HEK293 (cell line): ENCODE measurements around the gene ZNF749.

ENCODE experiments used
- EGR2 ChIP-seq: fragments of 450-650 bp; formaldehyde crosslinking; IDR thresholded peaks from 2 replicates; pipeline ENCODE4 v1.5.1; 2016; ENCODE audit warnings: low read depth, missing biosample characterization, missing genetic modification characterization
- ELK4 ChIP-seq: IDR thresholded peaks from 2 replicates; pipeline ENCODE4 v1.6.1; 2011; ENCODE audit warnings: mild to moderate bottlenecking, low read depth, low read length, borderline replicate concordance
- HOXC10 ChIP-seq: sonication (generic); formaldehyde crosslinking; IDR thresholded peaks from 2 replicates; pipeline ENCODE4 v1.8.1; 2023; ENCODE audit warnings: mild to moderate bottlenecking, missing genetic modification reagents
- HOXD13 ChIP-seq: sonication (generic); formaldehyde crosslinking; IDR thresholded peaks from 2 replicates; pipeline ENCODE4 v1.8.0; 2022; ENCODE audit warnings: missing genetic modification reagents, borderline replicate concordance
- KLF10 ChIP-seq: fragments of 450-650 bp; IDR thresholded peaks from 2 replicates; pipeline ENCODE4 v1.5.1; 2018; ENCODE audit warnings: missing biosample characterization, mild to moderate bottlenecking, missing genetic modification characterization
- KLF17 ChIP-seq: fragments of 450-650 bp; formaldehyde crosslinking; IDR thresholded peaks from 2 replicates; pipeline ENCODE4 v1.5.1; 2016; ENCODE audit warnings: missing biosample characterization, missing genetic modification characterization
- OVOL3 ChIP-seq: fragments of 450-650 bp; formaldehyde crosslinking; IDR thresholded peaks from 2 replicates; pipeline ENCODE4 v1.5.1; 2016; ENCODE audit warnings: missing biosample characterization, missing genetic modification characterization
- SETDB1 ChIP-seq: IDR thresholded peaks from one replicate; pipeline ENCODE4 v1.6.1; 2017; ENCODE audit warnings: mild to moderate bottlenecking, low read length, moderate library complexity, mixed read lengths; ENCODE audit not compliant: insufficient read length
- SP7 ChIP-seq: fragments of 450-650 bp; formaldehyde crosslinking; IDR thresholded peaks from 2 replicates; pipeline ENCODE4 v1.5.1; 2016; ENCODE audit warnings: missing biosample characterization, missing genetic modification characterization
- TCF7L2 ChIP-seq: IDR thresholded peaks from 2 replicates; pipeline ENCODE4 v1.6.1; 2011; ENCODE audit warnings: low read depth, mild to moderate bottlenecking, inconsistent platforms, low read length, moderate library complexity, borderline replicate concordance
- ZBTB17 ChIP-seq: fragments of 450-650 bp; formaldehyde crosslinking; IDR thresholded peaks from 2 replicates; pipeline ENCODE4 v1.5.1; 2016; ENCODE audit warnings: missing biosample characterization, missing genetic modification characterization
- ZBTB20 ChIP-seq: fragments of 450-650 bp; formaldehyde crosslinking; IDR thresholded peaks from 2 replicates; pipeline ENCODE4 v1.5.1; 2016; ENCODE audit warnings: missing biosample characterization, missing genetic modification characterization
- ZBTB6 ChIP-seq: fragments of 450-650 bp; formaldehyde crosslinking; IDR thresholded peaks from 2 replicates; pipeline ENCODE4 v1.5.1; 2017; ENCODE audit warnings: missing biosample characterization, missing genetic modification characterization
- ZFP41 ChIP-seq: fragments of 450-650 bp; formaldehyde crosslinking; IDR thresholded peaks from 2 replicates; pipeline ENCODE4 v1.5.1; 2016; ENCODE audit warnings: missing biosample characterization, missing genetic modification characterization, borderline replicate concordance
- ZFP69B ChIP-seq: fragments of 450-650 bp; formaldehyde crosslinking; IDR thresholded peaks from 2 replicates; pipeline ENCODE4 v1.5.1; 2016; ENCODE audit warnings: missing biosample characterization, missing genetic modification characterization
- ZIC2 ChIP-seq: fragments of 450-650 bp; formaldehyde crosslinking; IDR thresholded peaks from 2 replicates; pipeline ENCODE4 v1.5.1; 2016; ENCODE audit warnings: missing biosample characterization, missing genetic modification characterization
- ZNF133 ChIP-seq: fragments of 450-650 bp; formaldehyde crosslinking; IDR thresholded peaks from 2 replicates; pipeline ENCODE4 v1.5.1; 2016; ENCODE audit warnings: missing biosample characterization, missing genetic modification characterization
- ZNF146 ChIP-seq: fragments of 450-650 bp; formaldehyde crosslinking; IDR thresholded peaks from 2 replicates; pipeline ENCODE4 v1.5.1; 2016; ENCODE audit warnings: missing biosample characterization, missing genetic modification characterization
- ZNF16 ChIP-seq: fragments of 450-650 bp; formaldehyde crosslinking; IDR thresholded peaks from 2 replicates; pipeline ENCODE4 v1.5.1; 2016; ENCODE audit warnings: low read depth, missing biosample characterization, missing genetic modification characterization
- ZNF202 ChIP-seq: fragments of 450-650 bp; formaldehyde crosslinking; IDR thresholded peaks from 2 replicates; pipeline ENCODE4 v1.5.1; 2016; ENCODE audit warnings: missing biosample characterization, missing genetic modification characterization, borderline replicate concordance
- ZNF239 ChIP-seq: fragments of 450-650 bp; formaldehyde crosslinking; IDR thresholded peaks from 2 replicates; pipeline ENCODE4 v1.5.1; 2016; ENCODE audit warnings: missing biosample characterization, missing genetic modification characterization
- ZNF292 ChIP-seq: fragments of 450-650 bp; formaldehyde crosslinking; IDR thresholded peaks from 2 replicates; pipeline ENCODE4 v1.5.1; 2016; ENCODE audit warnings: low read depth, missing biosample characterization, missing genetic modification characterization, borderline replicate concordance
- ZNF423 ChIP-seq: fragments of 450-650 bp; formaldehyde crosslinking; IDR thresholded peaks from 2 replicates; pipeline ENCODE4 v1.5.1; 2016; ENCODE audit warnings: missing biosample characterization, missing genetic modification characterization
- ZNF426 ChIP-seq: fragments of 450-650 bp; formaldehyde crosslinking; IDR thresholded peaks from 2 replicates; pipeline ENCODE4 v1.5.1; 2017; ENCODE audit warnings: missing biosample characterization, missing genetic modification characterization, mild to moderate bottlenecking, inconsistent platforms, moderate library complexity
- ZNF561 ChIP-seq: fragments of 450-650 bp; IDR thresholded peaks from 2 replicates; pipeline ENCODE4 v1.5.1; 2018; ENCODE audit warnings: missing biosample characterization, missing genetic modification characterization, borderline replicate concordance
- ZNF571 ChIP-seq: fragments of 450-650 bp; formaldehyde crosslinking; IDR thresholded peaks from 2 replicates; pipeline ENCODE4 v1.5.0; 2017; ENCODE audit warnings: missing biosample characterization, missing genetic modification characterization
- ZNF585B ChIP-seq: fragments of 450-650 bp; formaldehyde crosslinking; IDR thresholded peaks from 2 replicates; pipeline ENCODE4 v1.5.1; 2016; ENCODE audit warnings: missing biosample characterization, missing genetic modification characterization
- ZNF610 ChIP-seq: fragments of 450-650 bp; formaldehyde crosslinking; IDR thresholded peaks from 2 replicates; pipeline ENCODE4 v1.5.1; 2016; ENCODE audit warnings: missing biosample characterization, missing genetic modification characterization, borderline replicate concordance
- ZNF624 ChIP-seq: fragments of 450-650 bp; formaldehyde crosslinking; IDR thresholded peaks from 2 replicates; pipeline ENCODE4 v1.5.1; 2017; ENCODE audit warnings: missing biosample characterization, missing genetic modification characterization
- ZNF626 ChIP-seq: fragments of 450-650 bp; sonication (Bioruptor Pico); formaldehyde crosslinking; IDR thresholded peaks from 2 replicates; pipeline ENCODE4 v1.5.1; 2018; ENCODE audit warnings: missing biosample characterization, missing genetic modification characterization, inconsistent platforms
- ZNF660 ChIP-seq: fragments of 450-650 bp; IDR thresholded peaks from 2 replicates; pipeline ENCODE4 v1.5.1; 2018; ENCODE audit warnings: missing biosample characterization, mild to moderate bottlenecking, missing genetic modification characterization
- ZNF76 ChIP-seq: fragments of 450-650 bp; formaldehyde crosslinking; IDR thresholded peaks from 2 replicates; pipeline ENCODE4; 2016; ENCODE audit warnings: low read depth, missing biosample characterization, missing genetic modification characterization, borderline replicate concordance
- ZSCAN30 ChIP-seq: fragments of 450-650 bp; IDR thresholded peaks from 2 replicates; pipeline ENCODE4 v1.5.1; 2018; ENCODE audit warnings: missing biosample characterization, mild to moderate bottlenecking, missing genetic modification characterization, moderate library complexity
- TF ChIP-seq, protein P1 (sequence below): fragments of 450-650 bp; formaldehyde crosslinking; IDR thresholded peaks from 2 replicates; pipeline ENCODE4 v1.5.1; 2016; ENCODE audit warnings: missing biosample characterization, missing genetic modification characterization
- TF ChIP-seq, protein P2 (sequence below): fragments of 450-650 bp; formaldehyde crosslinking; IDR thresholded peaks from 2 replicates; pipeline ENCODE4 v1.5.1; 2016; ENCODE audit warnings: missing biosample characterization, missing genetic modification characterization

The ZNF749 gene

GRCh38 chr19:57389730-57390598, 45.2 kb upstream of the ZNF749 start, which contains the start of gene ZNF548 (continued):
- TF ChIP-seq KLF17 (tag by site-specific recombination), result no peak
- TF ChIP-seq OVOL3 (tag by site-specific recombination), result no peak; the same call in 1 of the 2 replicates
- peak; percentile 23; the same call in 1 of the 2 replicates for TF ChIP-seq SP7 (tag by site-specific recombination)
- no peak for TF ChIP-seq ZNF610 (tag by site-specific recombination)
- TF ChIP-seq ZNF292 (tag by site-specific recombination), result no peak
- no peak for TF ChIP-seq ZNF624 (tag by site-specific recombination)
- TF ChIP-seq, protein P1, sequence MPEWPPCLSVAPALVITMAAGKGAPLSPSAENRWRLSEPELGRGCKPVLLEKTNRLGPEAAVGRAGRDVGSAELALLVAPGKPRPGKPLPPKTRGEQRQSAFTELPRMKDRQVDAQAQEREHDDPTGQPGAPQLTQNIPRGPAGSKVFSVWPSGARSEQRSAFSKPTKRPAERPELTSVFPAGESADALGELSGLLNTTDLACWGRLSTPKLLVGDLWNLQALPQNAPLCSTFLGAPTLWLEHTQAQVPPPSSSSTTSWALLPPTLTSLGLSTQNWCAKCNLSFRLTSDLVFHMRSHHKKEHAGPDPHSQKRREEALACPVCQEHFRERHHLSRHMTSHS (tag by site-specific recombination), result no peak
- TF ChIP-seq ZBTB6 (tag by site-specific recombination), result no peak
- TF ChIP-seq ZNF76, result peak; percentile 87; the same call in 1 of the 2 replicates
- peak; percentile 75; the same call in 1 of the 2 replicates for TF ChIP-seq ZBTB20 (tag by site-specific recombination)
- TF ChIP-seq ZSCAN30, result no peak
- no peak for TF ChIP-seq ZNF585B (tag by site-specific recombination)
- TF ChIP-seq EGR2 (tag by site-specific recombination), result peak; percentile 16; the same call in 1 of the 2 replicates
- no peak for TF ChIP-seq ZNF16 (tag by site-specific recombination)
- no peak for TF ChIP-seq ZIC2 (tag by site-specific recombination)
- TF ChIP-seq, protein P2, sequence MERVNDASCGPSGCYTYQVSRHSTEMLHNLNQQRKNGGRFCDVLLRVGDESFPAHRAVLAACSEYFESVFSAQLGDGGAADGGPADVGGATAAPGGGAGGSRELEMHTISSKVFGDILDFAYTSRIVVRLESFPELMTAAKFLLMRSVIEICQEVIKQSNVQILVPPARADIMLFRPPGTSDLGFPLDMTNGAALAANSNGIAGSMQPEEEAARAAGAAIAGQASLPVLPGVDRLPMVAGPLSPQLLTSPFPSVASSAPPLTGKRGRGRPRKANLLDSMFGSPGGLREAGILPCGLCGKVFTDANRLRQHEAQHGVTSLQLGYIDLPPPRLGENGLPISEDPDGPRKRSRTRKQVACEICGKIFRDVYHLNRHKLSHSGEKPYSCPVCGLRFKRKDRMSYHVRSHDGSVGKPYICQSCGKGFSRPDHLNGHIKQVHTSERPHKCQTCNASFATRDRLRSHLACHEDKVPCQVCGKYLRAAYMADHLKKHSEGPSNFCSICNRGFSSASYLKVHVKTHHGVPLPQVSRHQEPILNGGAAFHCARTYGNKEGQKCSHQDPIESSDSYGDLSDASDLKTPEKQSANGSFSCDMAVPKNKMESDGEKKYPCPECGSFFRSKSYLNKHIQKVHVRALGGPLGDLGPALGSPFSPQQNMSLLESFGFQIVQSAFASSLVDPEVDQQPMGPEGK (tag by site-specific recombination), result peak; percentile 38
- peak; percentile 15; the same call in 1 of the 2 replicates for TF ChIP-seq ELK4
- TF ChIP-seq ZNF239 (tag by site-specific recombination), result no peak
- peak; percentile 51; the same call in 1 of the 2 replicates for TF ChIP-seq HOXD13
- no peak for TF ChIP-seq ZNF571
- TF ChIP-seq ZNF561 (tag by site-specific recombination), result 0 out of 2 replicates have a peak, but pooled peaks have one; percentile 43
- TF ChIP-seq ZFP69B (tag by site-specific recombination), result peak; percentile 9; the same call in 1 of the 2 replicates
- TF ChIP-seq HOXC10, result peak; percentile 98
- TF ChIP-seq ZFP41 (tag by site-specific recombination), result no peak
- no peak for TF ChIP-seq TCF7L2
- TF ChIP-seq ZNF423, result no peak
- no peak for TF ChIP-seq ZNF202 (tag by site-specific recombination)
- no peak for TF ChIP-seq ZNF426
- TF ChIP-seq ZNF146 (tag by site-specific recombination), result no peak
- no peak for TF ChIP-seq KLF10 (tag by site-specific recombination)
- no peak for TF ChIP-seq ZNF626 (tag by site-specific recombination)
- peak; percentile 63; the same call in 1 of the 2 replicates for TF ChIP-seq ZNF660 (tag by site-specific recombination)
- TF ChIP-seq ZBTB17 (tag by site-specific recombination), result peak; percentile 63
- no peak for TF ChIP-seq ZNF133 (tag by site-specific recombination)
- TF ChIP-seq SETDB1, result no peak
